NCI-H446 treated with DMSO at 0.1 percent for 48 hours (cell line): ENCODE results near the gene STX7.

Source experiments
- DNase-seq: peaks from one replicate; lab custom pipeline; 2025; lab: John Stamatoyannopoulos, UW

Gene STX7

GRCh38 chr6:132412656-132413498, 100.0 kb downstream of the STX7 start:
- no peak for DNase-seq

- DNase-seq = no peak
Observed at GRCh38 chr6:132411296-132411695, 101.6 kb downstream of the STX7 start.

- DNase-seq = no peak
Observed at GRCh38 chr6:132410830-132411229, 102.1 kb downstream of the STX7 start.

- DNase-seq = no peak
Observed at GRCh38 chr6:132405143-132405915, 107.6 kb downstream of the STX7 start.

GRCh38 chr6:132404736-132405135, 108.2 kb downstream of the STX7 start:
- no peak for DNase-seq

GRCh38 chr6:132404330-132404729, 108.6 kb downstream of the STX7 start:
- no peak for DNase-seq

- no peak for DNase-seq
Observed at GRCh38 chr6:132401618-132402285, 111.2 kb downstream of the STX7 start.

GRCh38 chr6:132400883-132401617, 111.9 kb downstream of the STX7 start, which contains the start of gene MOXD1:
Gene MOXD1 (minus strand): TSS chr6:132401475. CDS start chr6:132401426, 49 bp downstream.
- DNase-seq = no peak

- no peak for DNase-seq
Observed at GRCh38 chr6:132400555-132400882, 112.4 kb downstream of the STX7 start.

GRCh38 chr6:132399376-132400074, 113.4 kb downstream of the STX7 start:
- no peak for DNase-seq
